Endodermal cell (in vitro differentiated cells): ENCODE data around the gene CCNI. TPM values are rescaled to one million over a fixed set of nuclear protein-coding genes. Genes with fewer than 3 reads are reported as not detected.

Experiments
- DNase-seq: peaks from one replicate; pipeline ENCODE4 v3.0.0-alpha.2; 2017
- H3K27ac ChIP-seq: 2 replicates; pipeline ENCODE4 v1.5.1; 2013; ENCODE audit warnings: mild to moderate bottlenecking, low read depth, low read length, moderate library complexity
- H3K27me3 ChIP-seq: 2 replicates; pipeline ENCODE4 v1.6.1; 2013; ENCODE audit warnings: mild to moderate bottlenecking, low read length, moderate library complexity; ENCODE audit not compliant: insufficient read depth, control insufficient read depth, poor library complexity, severe bottlenecking
- H3K36me3 ChIP-seq: 2 replicates; pipeline ENCODE4 v1.7.0; 2013; ENCODE audit warnings: mild to moderate bottlenecking, low read length, moderate library complexity; ENCODE audit not compliant: control insufficient read depth, insufficient read depth
- H3K4me1 ChIP-seq: one replicate; pipeline ENCODE4 v1.7.0; 2013; ENCODE audit warnings: low read length; ENCODE audit not compliant: control insufficient read depth, insufficient read depth
- H3K4me3 ChIP-seq: 2 replicates; pipeline ENCODE4 v1.5.1; 2013; ENCODE audit warnings: mild to moderate bottlenecking, low read length, moderate library complexity
- H3K9ac ChIP-seq: 2 replicates; pipeline ENCODE4 v1.6.1; 2013; ENCODE audit warnings: mild to moderate bottlenecking, low read length, moderate library complexity; ENCODE audit not compliant: poor library complexity, severe bottlenecking; ENCODE audit errors: extremely low read depth
- H3K9me3 ChIP-seq: 2 replicates; pipeline ENCODE4 v1.6.1; 2013; ENCODE audit warnings: mild to moderate bottlenecking, low read length, moderate library complexity; ENCODE audit not compliant: control insufficient read depth
- H3K27ac Mint-ChIP-seq: 2 replicates; pipeline ENCODE4 v1.8.0; 2020; ENCODE audit warnings: mixed read lengths
- H3K27me3 Mint-ChIP-seq: 2 replicates; pipeline ENCODE4 v1.8.0; 2021; ENCODE audit warnings: mild to moderate bottlenecking, mixed read lengths; ENCODE audit not compliant: insufficient read depth
- H3K36me3 Mint-ChIP-seq: 2 replicates; pipeline ENCODE4 v1.8.0; 2020; ENCODE audit warnings: low read depth, mixed read lengths
- H3K4me1 Mint-ChIP-seq: 2 replicates; pipeline ENCODE4 v1.8.0; 2020; ENCODE audit warnings: mixed read lengths
- H3K4me3 Mint-ChIP-seq: 2 replicates; pipeline ENCODE4 v1.8.0; 2020; ENCODE audit warnings: mild to moderate bottlenecking, moderate library complexity, mixed read lengths
- H3K9me3 Mint-ChIP-seq: 2 replicates; pipeline ENCODE4 v1.8.0; 2020; ENCODE audit warnings: mild to moderate bottlenecking, mixed read lengths
- CTCF ChIP-seq: fragments of 200-600 bp; sonication (generic); conservative IDR thresholded peaks from 2 replicates; pipeline ENCODE4 v1.5.0; 2021; ENCODE audit warnings: antibody characterized with exemption, mild to moderate bottlenecking
- WGBS, 2 experiments: methylation state at CpG; one replicate each; pipeline versions ENCODE4 v1.1.5 to v1.1.7; 2013; ENCODE audit warnings: missing lambda C conversion rate in 2 of 2, mixed read lengths in 1 of 2; ENCODE audit not compliant: insufficient coverage in 1 of 2, insufficient read length in 1 of 2; 5-methylcytosine and 5-hydroxymethylcytosine counted together
- total RNA-seq, 2 donors: library from RNA; stranded (reverse); fragmentation: NEBNext Ultra II Directional in 1 of 2; extraction: Animal tissue kit (Norgen Biotek cat#: 25700) in 1 of 2; gene quantifications; 2 replicates in 1 of 2; 3 replicates in 1 of 2; pipeline ENCODE4 v1.2.1, GENCODE V29; 2021

Gene CCNI
- total RNA-seq, 2 donors from 2014 or later: 283 to 302 TPM

GRCh38 chr4:77050962-77051361 lies 24.8 kb downstream of the CCNI start:
- no peak overlapping the region for H3K27ac Mint-ChIP-seq
- 92 to 100% methylated on average over 2 to 3 of the region's 3 CpGs for WGBS, 2 experiments
- H3K36me3 Mint-ChIP-seq: peaks cover 68% of the 10 kb centered on the region
- Histone ChIP-seq H3K4me3 (no peak overlapping the region), H3K4me1 (no peaks in the 10 kb centered on the region), H3K36me3 (peaks cover 99% of the 10 kb centered on the region), H3K27me3 (no peaks in the 10 kb centered on the region), H3K9ac (no peak overlapping the region), H3K27ac (no peak overlapping the region), H3K9me3 (no peaks in the 10 kb centered on the region)
- H3K4me3 Mint-ChIP-seq: no peak overlapping the region
- no peak for DNase-seq
- H3K4me1 Mint-ChIP-seq: peaks cover 5% of the 10 kb centered on the region
- H3K27me3 Mint-ChIP-seq: no peaks in the 10 kb centered on the region
- no peaks in the 10 kb centered on the region for H3K9me3 Mint-ChIP-seq
- no peak for TF ChIP-seq CTCF

GRCh38 chr4:77047037-77047436 lies 28.8 kb downstream of the CCNI start:
- Mint-ChIP-seq H3K4me1 (peaks cover 8% of the 10 kb centered on the region), H3K4me3 (no peak overlapping the region), H3K36me3 (peaks cover 45% of the 10 kb centered on the region), H3K27me3 (no peaks in the 10 kb centered on the region), H3K27ac (no peak overlapping the region), H3K9me3 (no peaks in the 10 kb centered on the region)
- H3K9me3 ChIP-seq: no peaks in the 10 kb centered on the region
- no peak overlapping the region for H3K27ac ChIP-seq
- H3K4me1 ChIP-seq: no peaks in the 10 kb centered on the region
- H3K36me3 ChIP-seq: peaks cover 63% of the 10 kb centered on the region
- H3K27me3 ChIP-seq: no peaks in the 10 kb centered on the region
- no peak overlapping the region for H3K4me3 ChIP-seq
- DNase-seq: no peak
- TF ChIP-seq CTCF: peak; percentile 62
- H3K9ac ChIP-seq: no peak overlapping the region

GRCh38 chr4:77045490-77045889 lies 30.3 kb downstream of the CCNI start:
- peak; percentile 71 for TF ChIP-seq CTCF
- H3K9ac ChIP-seq: no peak overlapping the region
- H3K4me1 ChIP-seq: no peaks in the 10 kb centered on the region
- no peak overlapping the region for H3K4me3 ChIP-seq
- Mint-ChIP-seq H3K27me3 (no peaks in the 10 kb centered on the region), H3K4me3 (no peak overlapping the region), H3K9me3 (no peaks in the 10 kb centered on the region), H3K27ac (no peak overlapping the region), H3K4me1 (peaks cover 8% of the 10 kb centered on the region), H3K36me3 (peaks cover 34% of the 10 kb centered on the region)
- peaks cover 47% of the 10 kb centered on the region for H3K36me3 ChIP-seq
- no peaks in the 10 kb centered on the region for H3K27me3 ChIP-seq
- no peak overlapping the region for H3K27ac ChIP-seq
- DNase-seq: peak; percentile 64
- H3K9me3 ChIP-seq: no peaks in the 10 kb centered on the region
- 93 to 100% methylated on average over 2 to 4 of the region's 4 CpGs for WGBS, 2 experiments
